ENCODE measurements around the gene TMEM238. TPM values are rescaled to one million over a fixed set of nuclear protein-coding genes. Genes with fewer than 3 reads are reported as not detected.
A peak's percentile ranks its signal among the peaks of the same experiment; 100 is the strongest.

TMEM238 gene
- total and polyA plus RNA-seq, 2 donors (not counting 3 experiments of a cell fraction or from before 2014, with no cell fraction given), result 0.18 to 0.35 TPM

DNA sequence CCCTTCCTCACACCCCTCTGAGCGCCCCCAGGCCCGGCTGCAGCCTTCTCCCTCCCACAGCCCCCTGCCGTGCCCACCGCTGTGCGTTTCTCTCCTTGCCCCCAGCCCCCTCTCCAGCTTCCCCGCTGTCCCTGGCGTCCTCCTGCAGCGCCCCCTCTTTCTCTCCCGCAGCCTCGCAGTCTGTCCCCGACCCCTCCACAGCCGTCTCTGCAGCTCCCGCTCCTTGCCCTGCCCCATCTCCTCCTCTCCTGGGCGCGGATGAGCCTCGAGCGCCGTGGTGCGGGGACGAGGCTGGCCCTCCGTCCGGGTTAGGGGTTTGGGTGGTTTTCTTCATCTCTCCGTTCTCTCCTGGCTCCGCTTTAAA lies 43.3 kb downstream of the TMEM238 start:
- peaks cover 0 to 7% of the 10 kb centered on the region in 2 experiments for H3K36me3 ChIP-seq (ENCODE audit: control insufficient read depth in 2 of 2, extremely low read depth in 1 of 2, insufficient read depth in 2 of 2, low read length in 2 of 2)
- DNase-seq (ENCODE audit: low read depth, low spot score) (peak; percentile 17), FAIRE-seq (no peak)
- intact Hi-C loops (cut with micrococcal nuclease), result no loop called here
- no peak overlapping the region for H3K27ac ChIP-seq (ENCODE audit: insufficient read depth, low read depth, low read length)
- H3K9ac ChIP-seq (replicated peaks; ENCODE audit: extremely low read depth, insufficient read depth, low read length), result no peak overlapping the region
- H2AFZ ChIP-seq (ENCODE audit: low read depth, low read length), result no peak overlapping the region
- no TSS peak for BruUV-seq (replicated peaks)
- no peaks in the 10 kb centered on the region for H3K79me2 ChIP-seq (ENCODE audit: control insufficient read depth, insufficient read depth, low read length)
- peaks cover 0 to 3% of the 10 kb centered on the region in 2 experiments for H3K27me3 ChIP-seq (ENCODE audit: control insufficient read depth in 2 of 2, insufficient read depth in 2 of 2, low read length in 2 of 2)
- H3K4me3 ChIP-seq (replicated peaks in 1 of 3; ENCODE audit: insufficient read depth in 1 of 3, low read depth in 1 of 3, low read length in 3 of 3), result peak overlapping the region in 1 of 3 experiments; percentile 69
- ChIA-PET POLR2A (no interaction called here), CTCF (interaction anchor here (0.6 to 1.4 kb wide), 2 partner anchors 40 to 42 kb away, joined by 4 to 6 read pairs; no protein-coding TSS in a partner anchor)
- peak overlapping the region; percentile 71 for H3K4me2 ChIP-seq (ENCODE audit: insufficient read depth, low read length)
- dilution Hi-C loops (cut with MboI; ENCODE audit: extremely low pct_ligation_motif_present, low sequenced_read_pairs), result no loop called here
- H3K4me1 ChIP-seq (ENCODE audit: control insufficient read depth, extremely low read depth, insufficient read depth, low read length), result peaks cover 10% of the 10 kb centered on the region
- TF ChIP-seq, protein P1, sequence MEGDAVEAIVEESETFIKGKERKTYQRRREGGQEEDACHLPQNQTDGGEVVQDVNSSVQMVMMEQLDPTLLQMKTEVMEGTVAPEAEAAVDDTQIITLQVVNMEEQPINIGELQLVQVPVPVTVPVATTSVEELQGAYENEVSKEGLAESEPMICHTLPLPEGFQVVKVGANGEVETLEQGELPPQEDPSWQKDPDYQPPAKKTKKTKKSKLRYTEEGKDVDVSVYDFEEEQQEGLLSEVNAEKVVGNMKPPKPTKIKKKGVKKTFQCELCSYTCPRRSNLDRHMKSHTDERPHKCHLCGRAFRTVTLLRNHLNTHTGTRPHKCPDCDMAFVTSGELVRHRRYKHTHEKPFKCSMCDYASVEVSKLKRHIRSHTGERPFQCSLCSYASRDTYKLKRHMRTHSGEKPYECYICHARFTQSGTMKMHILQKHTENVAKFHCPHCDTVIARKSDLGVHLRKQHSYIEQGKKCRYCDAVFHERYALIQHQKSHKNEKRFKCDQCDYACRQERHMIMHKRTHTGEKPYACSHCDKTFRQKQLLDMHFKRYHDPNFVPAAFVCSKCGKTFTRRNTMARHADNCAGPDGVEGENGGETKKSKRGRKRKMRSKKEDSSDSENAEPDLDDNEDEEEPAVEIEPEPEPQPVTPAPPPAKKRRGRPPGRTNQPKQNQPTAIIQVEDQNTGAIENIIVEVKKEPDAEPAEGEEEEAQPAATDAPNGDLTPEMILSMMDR (IDR thresholded peaks at IDR 0.05; ENCODE audit: extremely low read depth in 1 of 2, insufficient read depth in 1 of 2, low read depth in 1 of 2, low read length in 2 of 2), result peak in 1 of 2 donors; percentile 35
- no peak for TF ChIP-seq POLR2A (IDR thresholded peaks at IDR 0.05; ENCODE audit: low read depth, low read length)
- H3K9me1 ChIP-seq (replicated peaks; ENCODE audit: control insufficient read depth, extremely low read depth, insufficient read depth, low read length), result no peaks in the 10 kb centered on the region
- no peaks in the 10 kb centered on the region for H4K20me1 ChIP-seq (replicated peaks; ENCODE audit: control insufficient read depth, extremely low read depth, insufficient read depth, low read length)
- no peaks in the 10 kb centered on the region for H3K9me3 ChIP-seq (replicated peaks; ENCODE audit: control insufficient read depth, insufficient read depth, low read length)

DNA sequence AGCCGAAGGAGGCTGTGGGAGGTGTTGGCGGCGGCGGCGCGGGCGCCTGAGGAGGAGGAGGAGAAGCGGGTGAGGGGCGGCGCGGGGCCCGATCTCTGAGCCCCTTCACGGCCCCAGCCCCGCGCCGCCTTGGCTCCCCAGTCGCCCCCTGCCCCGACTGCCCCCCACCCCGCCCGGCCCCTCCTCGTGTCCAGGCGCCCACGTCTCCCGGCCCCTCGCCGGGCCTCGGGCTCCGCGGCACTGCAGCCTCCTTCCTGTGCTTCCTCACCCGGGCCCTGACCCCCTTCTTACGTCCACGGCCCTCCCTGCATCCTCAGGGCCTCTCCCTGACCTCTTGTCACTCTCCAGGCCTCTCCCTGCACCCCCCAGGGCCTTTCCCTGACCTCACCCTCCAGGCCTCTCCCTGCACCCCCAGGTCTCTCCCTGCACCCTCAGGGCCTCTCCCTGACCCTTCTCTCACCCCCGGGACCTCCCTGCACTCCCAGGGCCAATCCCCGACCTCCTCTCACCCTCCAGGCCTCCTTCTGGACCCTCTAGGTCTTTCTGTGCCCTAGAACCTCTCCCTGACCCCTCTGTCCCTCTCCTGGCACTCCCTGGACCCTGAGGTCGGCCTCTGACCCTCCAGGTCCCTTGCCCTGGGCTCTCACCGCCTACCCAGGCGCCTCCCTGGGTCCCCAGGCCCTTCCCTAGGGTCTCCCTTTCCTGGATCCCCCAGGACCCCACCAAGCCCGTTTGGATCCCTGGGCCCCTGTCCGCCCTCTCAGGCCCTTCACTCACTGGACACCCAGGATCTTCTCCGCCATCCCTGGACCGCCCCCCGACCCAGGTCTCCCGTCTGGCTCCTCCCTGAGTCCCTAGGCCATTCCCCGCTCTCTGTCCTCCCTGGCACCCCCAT lies 44.0 kb downstream of the TMEM238 start:
- POLR2A ChIA-PET, result interaction anchor here (0.8 to 1.8 kb wide), 4 partner anchors 19 to 81 kb away, joined by 3 to 15 read pairs (median 6); partner anchors contain the start of genes PPP6R1, TMEM238 and UBE2S
- BruUV-seq (replicated peaks), result TSS peak; percentile 54
- H2AFZ ChIP-seq (ENCODE audit: low read depth, low read length), result no peak overlapping the region

More for the DNA sequence above, 44.0 kb downstream of the TMEM238 start:
- DNase-seq (ENCODE audit: low read depth, low spot score) (no peak), FAIRE-seq (no peak)
- H3K9me1 ChIP-seq (replicated peaks; ENCODE audit: control insufficient read depth, extremely low read depth, insufficient read depth, low read length), result no peaks in the 10 kb centered on the region
- H3K4me2 ChIP-seq (ENCODE audit: insufficient read depth, low read length), result peak overlapping the region; percentile 71
- H3K4me1 ChIP-seq (ENCODE audit: control insufficient read depth, extremely low read depth, insufficient read depth, low read length), result peaks cover 10% of the 10 kb centered on the region
- intact Hi-C loops (cut with micrococcal nuclease) (loop anchor here (1.0 to 10.0 kb wide), 11 partner anchors 13 to 315 kb away; partner anchors contain the start of genes DNAAF3, FIZ1, HSPBP1 and PPP6R1), dilution Hi-C loops (cut with MboI; ENCODE audit: extremely low pct_ligation_motif_present, low sequenced_read_pairs) (no loop called here)
- CTCF ChIA-PET, result interaction anchor here (0.6 to 2.9 kb wide), 17 partner anchors 10 to 199 kb away, joined by 3 to 29 read pairs (median 4); partner anchors contain the start of gene TMEM238
- peak overlapping the region; percentile 80 for H3K9ac ChIP-seq (replicated peaks; ENCODE audit: extremely low read depth, insufficient read depth, low read length)
- peak overlapping the region; percentile 58 for H3K27ac ChIP-seq (ENCODE audit: insufficient read depth, low read depth, low read length)
- H4K20me1 ChIP-seq (replicated peaks; ENCODE audit: control insufficient read depth, extremely low read depth, insufficient read depth, low read length), result no peaks in the 10 kb centered on the region
- TF ChIP-seq FOS (IDR thresholded peaks at IDR 0.05; ENCODE audit: borderline replicate concordance, insufficient read depth, low read length) (no peak), MYC (IDR thresholded peaks at IDR 0.05; ENCODE audit: low read depth, low read length) (no peak), GATA2 (IDR thresholded peaks at IDR 0.05; ENCODE audit: insufficient read depth, insufficient read length, low read depth, low read length) (no peak), POLR2AphosphoS5 (IDR thresholded peaks at IDR 0.05; ENCODE audit: insufficient read depth, low read depth, low read length) (no peak), POLR2A (IDR thresholded peaks at IDR 0.05; ENCODE audit: low read depth, low read length) (no peak), JUN (IDR thresholded peaks at IDR 0.05; ENCODE audit: borderline replicate concordance, insufficient read depth, insufficient read length, low read depth) (no peak), EZH2 (IDR thresholded peaks at IDR 0.05; ENCODE audit: borderline replicate concordance, low read depth, low read length, severe bottlenecking) (no peak)
- TF ChIP-seq, protein P1 (IDR thresholded peaks at IDR 0.05; ENCODE audit: extremely low read depth in 1 of 2, insufficient read depth in 1 of 2, low read depth in 1 of 2, low read length in 2 of 2), result no peak
- TF ChIP-seq, protein P2, sequence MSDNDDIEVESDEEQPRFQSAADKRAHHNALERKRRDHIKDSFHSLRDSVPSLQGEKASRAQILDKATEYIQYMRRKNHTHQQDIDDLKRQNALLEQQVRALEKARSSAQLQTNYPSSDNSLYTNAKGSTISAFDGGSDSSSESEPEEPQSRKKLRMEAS (IDR thresholded peaks at IDR 0.05; ENCODE audit: insufficient read depth, insufficient read length), result no peak
- no peaks in the 10 kb centered on the region for H3K9me3 ChIP-seq (replicated peaks; ENCODE audit: control insufficient read depth, insufficient read depth, low read length)
- peaks cover 0 to 7% of the 10 kb centered on the region in 2 experiments for H3K36me3 ChIP-seq (ENCODE audit: control insufficient read depth in 2 of 2, extremely low read depth in 1 of 2, insufficient read depth in 2 of 2, low read length in 2 of 2)
- peak overlapping the region; percentile 38 to 69 (median 65) for H3K4me3 ChIP-seq (replicated peaks in 1 of 3; ENCODE audit: insufficient read depth in 1 of 3, low read depth in 1 of 3, low read length in 3 of 3)
- H3K27me3 ChIP-seq (ENCODE audit: control insufficient read depth in 2 of 2, insufficient read depth in 2 of 2, low read length in 2 of 2), result peaks cover 0 to 3% of the 10 kb centered on the region in 2 experiments
- no peaks in the 10 kb centered on the region for H3K79me2 ChIP-seq (ENCODE audit: control insufficient read depth, insufficient read depth, low read length)
